Amniotic stem cell (primary cell): ENCODE results near the gene SPN.
"Not testable (repeated sequence)": the region's sequence is repeated elsewhere in the genome, so short reads cannot be mapped to it uniquely, and the experiment has no call there.

Experiments
- DNase-seq: peaks from one replicate; lab custom pipeline; 2025; lab: John Stamatoyannopoulos, UW

Gene SPN

GRCh38 chr16:29676989-29677785 is 14.1 kb downstream of the SPN start:
- no peak for DNase-seq

- DNase-seq, result no peak
Observed at GRCh38 chr16:29678691-29679267, 15.7 kb downstream of the SPN start, which contains the start of gene QPRT. QPRT (plus strand) TSS chr16:29679180; CDS start chr16:29679198, 18 bp downstream.

- no peak for DNase-seq
Observed at GRCh38 chr16:29680180-29680598, 17.1 kb downstream of the SPN start.

- DNase-seq, result no peak
Observed at GRCh38 chr16:29683543-29684090, 20.6 kb downstream of the SPN start.

- no peak for DNase-seq
Observed at GRCh38 chr16:29684679-29685078, 21.6 kb downstream of the SPN start.

- no peak for DNase-seq
Observed at GRCh38 chr16:29686740-29687332, 23.8 kb downstream of the SPN start.

- no peak for DNase-seq
Observed at GRCh38 chr16:29687755-29688154, 24.7 kb downstream of the SPN start.

GRCh38 chr16:29688172-29688571 is 25.1 kb downstream of the SPN start:
- DNase-seq, result no peak

- not testable (repeated sequence) for DNase-seq
Observed at GRCh38 chr16:29689490-29690351, 26.7 kb downstream of the SPN start.

GRCh38 chr16:29692606-29693005 is 29.6 kb downstream of the SPN start:
- DNase-seq, result not testable (repeated sequence)

GRCh38 chr16:29694384-29695195 is 31.5 kb downstream of the SPN start:
- no peak for DNase-seq

GRCh38 chr16:29695675-29696074 is 32.6 kb downstream of the SPN start:
- not testable (repeated sequence) for DNase-seq

GRCh38 chr16:29696881-29697331 is 33.9 kb downstream of the SPN start:
- no peak for DNase-seq

GRCh38 chr16:29697391-29697790 is 34.3 kb downstream of the SPN start:
- DNase-seq, result no peak

GRCh38 chr16:29698042-29698441 is 35.0 kb downstream of the SPN start:
- no peak for DNase-seq

- DNase-seq, result no peak
Observed at GRCh38 chr16:29698484-29699323, 35.7 kb downstream of the SPN start.

- DNase-seq, result no peak
Observed at GRCh38 chr16:29699324-29700219, 36.5 kb downstream of the SPN start.

GRCh38 chr16:29700253-29700987 is 37.4 kb downstream of the SPN start:
- DNase-seq, result peak; percentile 76
